HG03135 (cell line): ENCODE data around the gene DOCK6.
"Not testable (repeated sequence)": the region's sequence is repeated elsewhere in the genome, so short reads cannot be mapped to it uniquely, and the experiment has no call there.

Experiments
- ATAC-seq: cut with Tn5 transposase; IDR thresholded peaks from one replicate; pipeline ENCODE4 v1.9.1; 2021; ENCODE audit warnings: mild to moderate bottlenecking, moderate library complexity; ENCODE audit not compliant: unreplicated experiment

The DOCK6 gene

DNA sequence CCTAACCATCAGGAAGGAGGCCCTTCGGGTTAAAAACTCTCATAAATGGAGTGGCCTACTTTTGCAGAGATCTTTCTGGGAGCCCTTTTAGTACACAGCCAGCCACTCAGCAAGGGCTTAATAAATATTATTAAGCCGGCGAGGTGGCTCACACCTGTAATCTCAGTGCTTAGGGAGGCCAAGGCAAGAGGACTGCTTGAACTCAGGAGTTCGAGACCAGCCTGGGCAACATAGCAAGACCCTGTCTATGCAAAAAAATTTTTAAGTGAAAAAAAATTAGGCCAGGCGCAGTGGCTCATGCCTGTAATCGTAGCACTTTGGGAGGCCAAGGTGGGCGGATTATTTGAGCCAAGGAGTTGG is 64.2 kb downstream of the DOCK6 start:
- ATAC-seq: no peak

DNA sequence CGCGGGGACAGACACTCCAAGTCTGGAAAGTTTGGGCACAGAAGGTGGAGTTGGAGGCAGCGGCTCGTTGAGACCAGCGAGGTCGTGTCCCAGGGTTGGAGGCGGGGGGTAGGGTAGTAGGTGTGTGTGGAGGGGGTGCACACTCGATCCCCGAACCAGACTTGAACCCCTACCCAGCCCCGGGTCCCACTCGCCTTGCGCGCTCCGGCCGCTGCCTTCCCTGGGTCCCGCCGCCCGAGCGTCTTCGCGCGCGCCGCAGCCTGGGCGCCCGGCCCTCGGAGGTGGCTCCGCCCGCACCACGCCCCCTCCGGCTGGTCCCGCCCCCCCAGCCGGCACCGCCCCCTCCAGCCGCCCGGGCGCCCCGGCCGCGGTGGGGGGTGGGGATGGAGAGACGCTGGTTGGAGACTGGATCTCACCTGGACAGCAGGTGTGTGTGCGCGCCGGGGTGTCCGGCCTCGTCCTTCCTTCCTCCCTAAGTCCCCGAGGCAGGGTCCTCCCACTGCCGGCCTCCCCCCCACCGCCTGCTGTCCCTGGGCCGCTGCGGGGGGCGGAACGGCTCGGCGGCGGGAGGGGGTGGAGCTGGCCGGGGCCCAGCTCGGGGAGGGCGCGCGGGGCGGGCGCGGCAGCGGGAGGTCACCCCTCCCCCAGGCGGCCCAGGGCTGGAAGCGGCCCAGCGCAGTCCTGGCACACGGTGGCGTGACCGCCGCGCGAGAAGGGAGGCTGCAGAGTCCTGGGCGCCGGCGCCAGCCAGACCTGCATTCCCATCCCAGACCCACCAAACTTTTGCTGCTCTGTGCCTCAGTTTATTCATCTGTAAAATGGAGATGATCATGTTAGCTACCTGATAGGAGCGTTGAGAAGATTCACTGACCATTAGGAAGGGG is 64.8 kb downstream of the DOCK6 start, which contains the start of gene KANK2:
TSS of gene KANK2 (minus strand) at position 255 of the 884 bp plus-strand sequence. CDS start 3,034 bp downstream, outside the sequence.
- peak; percentile 61 for ATAC-seq

GRCh38 chr19:11196406-11197287 is 65.7 kb downstream of the DOCK6 start:
- ATAC-seq: no peak

DNA sequence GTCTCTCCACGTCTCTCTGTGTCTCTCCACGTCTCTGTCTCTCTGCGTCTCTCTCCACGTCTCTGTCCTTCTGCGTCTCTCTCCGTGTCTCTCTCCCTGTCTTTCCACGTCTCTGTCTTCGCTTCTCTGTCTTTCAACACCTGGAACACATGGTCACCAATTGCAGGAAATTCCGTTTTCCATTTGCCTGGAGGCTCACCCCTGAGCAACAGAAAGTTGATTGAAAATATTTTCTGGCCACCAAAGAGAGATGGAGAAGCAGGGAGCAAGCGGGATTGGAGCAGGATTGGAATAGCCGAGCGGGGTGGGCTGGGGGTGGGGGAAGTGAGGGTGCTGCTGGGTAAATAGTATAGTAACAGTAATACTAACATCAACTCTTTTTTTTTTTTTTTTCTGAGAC is 66.6 kb downstream of the DOCK6 start:
- no peak for ATAC-seq

DNA sequence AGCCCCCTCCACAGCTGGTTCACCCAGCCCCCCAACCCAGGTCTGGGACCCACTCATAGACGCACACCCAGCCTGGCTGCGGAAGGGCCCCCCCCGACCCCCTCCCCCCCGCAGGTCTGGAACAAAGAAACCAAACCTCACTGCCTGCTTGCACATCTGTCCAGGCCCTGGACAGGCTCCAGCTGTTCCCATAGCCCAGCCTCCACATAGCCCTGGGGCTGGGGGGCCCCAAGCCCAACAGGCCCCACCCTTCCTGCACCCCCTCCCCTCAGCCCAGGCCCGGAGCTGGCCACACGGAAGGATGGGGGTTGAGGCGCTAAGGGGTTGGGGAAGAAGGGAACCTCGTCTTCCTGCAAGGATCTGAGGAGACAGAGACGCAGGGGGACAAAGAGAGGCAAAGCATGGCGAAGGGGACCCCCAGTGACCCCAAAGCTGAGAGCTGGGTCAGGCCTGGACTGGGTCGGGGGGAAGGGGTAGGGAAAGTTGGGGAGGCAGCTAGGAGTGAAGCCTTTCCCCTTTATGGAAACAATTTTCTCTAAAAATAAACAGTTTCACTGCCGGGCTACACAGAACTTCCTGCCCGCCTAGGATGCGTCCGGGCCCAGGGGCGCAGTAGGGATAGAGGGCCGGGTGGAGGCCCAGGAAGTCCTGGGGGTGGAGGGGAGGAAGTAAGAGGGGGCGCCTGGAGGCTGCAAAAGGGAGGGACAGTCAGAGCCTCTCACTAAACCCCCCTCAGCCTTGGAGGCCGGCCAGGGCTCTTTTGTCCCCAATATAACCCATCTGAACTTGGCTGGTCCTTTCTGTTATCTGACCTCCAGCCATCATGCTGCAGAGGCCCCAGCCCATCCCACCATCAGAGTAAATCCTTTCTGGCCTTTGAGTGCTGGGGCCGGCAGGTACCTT is 67.4 kb downstream of the DOCK6 start:
- ATAC-seq: no peak

DNA sequence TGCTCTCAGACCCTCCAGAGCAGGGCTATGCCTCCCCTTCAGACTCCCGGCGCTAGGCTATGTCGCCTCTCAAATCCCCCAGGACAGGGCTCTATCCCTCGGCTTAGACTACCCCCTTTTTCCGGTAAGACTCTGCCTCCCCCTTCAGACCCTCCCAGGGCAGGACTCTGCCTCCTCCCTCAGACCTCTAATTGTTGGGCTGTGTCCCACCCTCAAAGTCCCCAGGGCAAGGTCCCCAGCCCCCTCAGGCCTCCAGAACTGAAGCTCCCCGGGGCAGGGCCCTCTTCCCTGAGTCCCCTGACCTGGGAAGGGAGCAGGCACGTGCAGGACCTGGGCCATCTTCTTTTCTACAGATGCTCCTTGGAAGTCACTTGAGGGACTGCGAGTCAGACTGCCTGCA is 68.2 kb downstream of the DOCK6 start:
- ATAC-seq: no peak

GRCh38 chr19:11192957-11193939 is 69.1 kb downstream of the DOCK6 start:
- ATAC-seq: no peak

DNA sequence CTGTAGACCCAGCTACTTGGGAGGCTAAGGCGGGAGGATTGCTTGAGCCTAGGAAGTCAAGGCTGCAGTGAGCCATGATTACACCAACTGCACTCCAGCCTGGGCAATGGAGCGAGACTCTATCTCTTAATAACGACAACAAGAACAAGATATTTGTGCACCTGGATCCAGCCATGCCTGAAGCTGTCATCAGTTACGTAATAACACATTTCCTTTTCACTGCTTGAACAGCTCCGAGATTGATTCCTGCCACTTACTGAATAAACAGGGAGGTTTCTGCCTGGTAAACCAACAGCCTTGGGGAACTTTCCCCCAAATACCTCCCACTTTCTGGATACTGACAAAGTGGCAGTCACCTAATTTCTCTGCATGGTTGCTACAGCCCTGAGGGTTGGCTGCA is 70.4 kb downstream of the DOCK6 start:
- no peak for ATAC-seq

DNA sequence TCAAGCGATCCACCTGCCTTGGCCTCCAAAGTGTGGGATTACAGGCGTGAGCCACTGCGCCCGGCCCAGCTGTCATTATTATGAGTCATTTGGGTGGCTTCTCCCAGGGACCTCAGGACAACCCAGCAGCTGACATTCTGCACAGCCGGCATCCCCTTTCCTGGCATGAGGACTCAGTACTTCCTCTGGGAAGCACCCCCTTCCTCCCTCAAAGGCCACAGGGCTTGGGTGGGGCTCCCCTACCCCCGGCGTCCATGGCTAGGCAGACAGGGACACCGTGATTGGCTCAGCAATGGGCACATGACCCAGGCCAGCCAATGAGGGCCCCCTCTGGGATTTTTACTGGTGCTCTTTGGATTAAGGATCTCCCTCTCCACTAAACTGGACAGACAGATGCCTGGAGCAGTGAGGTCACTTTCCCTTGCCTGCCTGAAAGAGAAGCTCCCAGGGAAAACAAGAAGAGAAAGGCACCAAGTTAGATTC is 71.0 kb downstream of the DOCK6 start:
- no peak for ATAC-seq

DNA sequence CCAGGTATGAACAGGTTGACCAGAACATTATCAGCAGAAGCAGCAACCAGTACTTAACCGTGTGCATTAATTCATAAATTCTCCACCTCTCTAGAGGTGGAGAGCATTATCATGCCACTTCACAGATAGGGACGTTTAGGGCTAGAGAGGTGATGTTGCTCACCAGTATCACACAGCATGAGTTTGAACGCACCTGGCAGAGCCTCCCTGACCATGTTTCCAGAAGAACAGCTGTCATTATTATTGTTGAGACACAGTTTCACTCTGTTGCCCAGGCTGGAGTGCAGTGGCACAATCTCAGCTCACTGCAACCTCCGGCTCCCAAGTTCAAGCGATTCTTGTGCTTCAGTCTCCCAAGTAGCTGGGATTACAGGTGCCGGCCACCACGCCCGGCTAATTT is 71.8 kb downstream of the DOCK6 start:
- ATAC-seq: no peak

DNA sequence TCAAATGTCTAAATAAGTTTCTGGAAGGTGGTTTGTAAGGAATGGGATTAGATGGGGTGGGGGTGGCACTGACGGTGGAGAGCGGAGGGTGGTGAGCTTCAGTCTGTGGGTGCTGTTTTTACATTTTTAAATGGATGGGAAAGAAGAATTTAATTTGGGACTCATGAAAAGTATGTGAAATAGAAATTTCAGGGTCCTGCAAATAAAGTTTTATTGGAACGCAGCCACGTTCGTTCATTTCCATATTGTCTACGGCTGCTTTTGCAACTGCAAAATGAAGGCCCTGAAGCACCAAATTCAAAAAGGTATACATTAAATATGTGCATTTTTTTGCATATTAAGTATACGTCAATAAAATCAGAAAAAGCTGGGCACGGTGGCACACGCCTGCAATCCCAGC is 74.9 kb downstream of the DOCK6 start:
- no peak for ATAC-seq

GRCh38 chr19:11182994-11183393 is 79.3 kb downstream of the DOCK6 start:
- no peak for ATAC-seq

DNA sequence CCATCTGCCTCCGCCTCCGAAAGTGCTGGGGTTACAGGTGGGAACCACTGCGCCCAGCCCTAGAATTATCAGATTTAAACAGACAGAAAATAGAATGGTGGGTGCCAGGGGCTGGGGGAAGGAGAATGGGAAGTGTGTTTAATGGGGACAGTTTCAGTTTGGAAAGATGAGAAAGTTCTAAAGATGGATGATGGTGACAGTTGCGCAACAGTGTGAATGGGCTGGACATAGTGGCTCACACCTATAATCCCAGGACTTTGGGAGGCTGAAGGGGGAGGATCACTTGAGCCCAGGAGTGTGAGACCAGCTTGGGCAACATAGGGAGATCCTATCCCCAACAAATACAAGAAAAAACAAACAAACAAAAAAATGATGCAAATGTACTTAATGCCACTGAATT is 80.8 kb downstream of the DOCK6 start:
- no peak for ATAC-seq

- ATAC-seq: not testable (repeated sequence)
These were observed 81.3 kb downstream of the DOCK6 start for GRCh38 chr19:11180975-11181374.

- peak; percentile 11 for ATAC-seq
These were observed 82.0 kb downstream of the DOCK6 start for GRCh38 chr19:11180346-11180745.

- peak; percentile 58 for ATAC-seq
These were observed 82.5 kb downstream of the DOCK6 start for GRCh38 chr19:11179716-11180297.

GRCh38 chr19:11179145-11179465 is 83.2 kb downstream of the DOCK6 start:
- not testable (repeated sequence) for ATAC-seq

DNA sequence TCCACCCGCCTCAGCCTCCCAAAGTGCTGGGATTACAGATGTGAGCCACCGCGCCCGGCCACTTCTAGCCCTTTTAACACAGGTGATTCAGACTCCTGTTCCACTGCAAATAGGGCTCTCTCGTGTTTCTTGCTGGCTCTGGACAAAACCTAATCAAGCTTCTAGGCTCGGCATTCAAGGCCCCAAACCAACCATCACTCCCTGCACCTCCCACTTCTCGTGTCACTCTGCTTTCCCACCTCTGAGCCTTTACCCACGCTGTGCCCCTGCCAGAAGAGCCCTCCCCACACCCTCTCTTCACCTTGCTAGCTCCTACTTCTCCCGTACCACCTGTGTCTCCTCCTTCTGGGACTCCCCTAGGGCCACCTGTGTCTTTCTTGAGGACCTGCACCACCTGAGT is 84.7 kb downstream of the DOCK6 start:
- ATAC-seq: no peak

GRCh38 chr19:11176466-11177193 is 85.7 kb downstream of the DOCK6 start:
- ATAC-seq: no peak
